CD8-positive, alpha-beta memory T cell (primary cell): ENCODE results near the gene TM7SF2. TPM values are rescaled to one million over a fixed set of nuclear protein-coding genes. Genes with fewer than 3 reads are reported as not detected.
A peak's percentile ranks its signal among the peaks of the same experiment; 100 is the strongest.
"Not testable (repeated sequence)": the region's sequence is repeated elsewhere in the genome, so short reads cannot be mapped to it uniquely, and the experiment has no call there.

Source experiments
- CTCF ChIA-PET: fragments of 350-600 bp; sonication (Branson Sonifier 250); formaldehyde crosslinking; loops from one replicate; lab custom pipeline; 2021; ENCODE audit warnings: antibody characterized with exemption; lab: Charles Lee
- POLR2A ChIA-PET: fragments of 350-600 bp; sonication (Branson Sonifier 250); formaldehyde crosslinking; loops from one replicate; lab custom pipeline; 2021; ENCODE audit warnings: antibody characterized with exemption; lab: Charles Lee
- DNase-seq, 5 donors: peaks; one replicate each; pipeline versions ENCODE4 v3.0.0 to v3.0.0-alpha.2; 2020 to 2022; ENCODE audit warnings: mixed read lengths in 1 of 5
- H3K27ac ChIP-seq: one replicate; pipeline ENCODE4 v1.7.0; 2013; ENCODE audit warnings: low read depth, mild to moderate bottlenecking, low read length, moderate library complexity
- H3K27me3 ChIP-seq: 2 replicates; pipeline ENCODE4 v1.7.0; 2013; ENCODE audit warnings: low read length, mild to moderate bottlenecking; ENCODE audit not compliant: insufficient read depth, poor library complexity, severe bottlenecking
- H3K36me3 ChIP-seq: 2 replicates; pipeline ENCODE4 v1.7.0; 2013; ENCODE audit warnings: mild to moderate bottlenecking, low read length, moderate library complexity; ENCODE audit not compliant: insufficient read depth
- H3K4me1 ChIP-seq: 2 replicates; pipeline ENCODE4 v1.7.0; 2013; ENCODE audit warnings: mild to moderate bottlenecking, low read length, moderate library complexity; ENCODE audit not compliant: insufficient read depth
- H3K4me3 ChIP-seq: 2 replicates; pipeline ENCODE4 v1.7.0; 2013; ENCODE audit warnings: mild to moderate bottlenecking, low read length
- H3K9me3 ChIP-seq: 2 replicates; pipeline ENCODE4 v1.7.0; 2013; ENCODE audit warnings: mild to moderate bottlenecking, low read length
- H3K27ac Mint-ChIP-seq, 8 donors: one replicate each; pipeline ENCODE4 v1.8.0; 2020 to 2021; ENCODE audit warnings: mixed read lengths in 8 of 8, mild to moderate bottlenecking in 6 of 8, inconsistent platforms in 3 of 8, moderate library complexity in 3 of 8
- H3K27me3 Mint-ChIP-seq, 2 donors: one replicate each; pipeline ENCODE4 v1.8.0; 2020 to 2021; ENCODE audit warnings: mixed read lengths in 2 of 2, mild to moderate bottlenecking in 1 of 2, moderate library complexity in 1 of 2
- H3K36me3 Mint-ChIP-seq, 3 donors: one replicate each; pipeline ENCODE4 v1.8.0; 2020 to 2021; ENCODE audit warnings: mixed read lengths in 3 of 3, inconsistent platforms in 1 of 3, mild to moderate bottlenecking in 1 of 3
- H3K4me1 Mint-ChIP-seq, 3 donors: one replicate each; pipeline ENCODE4 v1.8.0; 2020 to 2021; ENCODE audit warnings: mixed read lengths in 3 of 3, inconsistent platforms in 1 of 3, mild to moderate bottlenecking in 1 of 3
- H3K4me3 Mint-ChIP-seq, 7 donors: one replicate each; pipeline ENCODE4 v1.8.0; 2020 to 2021; ENCODE audit warnings: mixed read lengths in 7 of 7, mild to moderate bottlenecking in 6 of 7, moderate library complexity in 4 of 7, inconsistent platforms in 2 of 7
- H3K9me3 Mint-ChIP-seq, 5 donors: one replicate each; pipeline ENCODE4 v1.8.0; 2020 to 2022; ENCODE audit warnings: mixed read lengths in 5 of 5, mild to moderate bottlenecking in 3 of 5, moderate library complexity in 2 of 5, inconsistent platforms in 1 of 5
- polyA plus RNA-seq: library from polyadenylated mRNA; unstranded; fragments of 300-500 nt; fragmentation: Illumina TruSeq; gene quantifications from one replicate; pipeline ENCODE4 v1.2.3, GENCODE V29; 2021
- total RNA-seq, 2 experiments: library from RNA; stranded (reverse); gene quantifications; one replicate each; pipeline ENCODE4 v1.2.3, GENCODE V29; 2021

TM7SF2 gene
- total and polyA plus RNA-seq, 3 experiments from 2014 or later = 11.1 to 17.9 (median 17.8) TPM

- POLR2A ChIA-PET = interaction anchor here (0.5 to 2.4 kb wide), 16 partner anchors 10 to 664 kb away, joined by 3 to 27 read pairs (median 5); partner anchors contain the start of genes DPF2, POLA2, SAC3D1 and SF1
- H3K4me1 Mint-ChIP-seq = peaks cover 35 to 74% (median 38%) of the 10 kb centered on the region in 3 donors
Observed at GRCh38 chr11:65116370-65117205, 4.9 kb downstream of the TM7SF2 start.

GRCh38 chr11:65117206-65118096 is 5.8 kb downstream of the TM7SF2 start, which contains the start of gene ZNHIT2:
Gene ZNHIT2, minus strand, starts transcription at chr11:65117701. Its CDS starts 48 bp downstream, at chr11:65117653.
- Mint-ChIP-seq H3K4me3 (peak within 1 kb of the TSS; percentile 88 to 94 (median 90)), H3K27me3 (peaks cover 0 to 3% of the 10 kb centered on the region in 2 donors), H3K9me3 (no peaks in the 10 kb centered on the region), H3K27ac (peak within 1 kb of the TSS; percentile 92 to 99 (median 97)), H3K36me3 (peaks cover 4 to 61% (median 7%) of the 10 kb centered on the region in 3 donors), H3K4me1 (peaks cover 39 to 77% (median 47%) of the 10 kb centered on the region in 3 donors)
- peak within 1 kb of the TSS; percentile 91 for H3K27ac ChIP-seq
- H3K4me1 ChIP-seq = peaks cover 45% of the 10 kb centered on the region
- ChIA-PET CTCF (interaction anchor here (0.6 to 2.9 kb wide), 16 partner anchors 8 to 1521 kb away, joined by 3 to 27 read pairs (median 4); partner anchors contain the start of genes ARL2, CAPN1, RBM4 and VPS51), POLR2A (interaction anchor here (0.5 to 2.4 kb wide), 19 partner anchors 8 to 665 kb away, joined by 3 to 27 read pairs (median 4); partner anchors contain the start of genes DPF2, MALAT1, POLA2 and SAC3D1)
- peak within 1 kb of the TSS; percentile 85 for H3K4me3 ChIP-seq
- DNase-seq = peak; percentile 99 to 100 (median 100)
- H3K9me3 ChIP-seq = no peaks in the 10 kb centered on the region
- peaks cover 31% of the 10 kb centered on the region for H3K36me3 ChIP-seq
- no peaks in the 10 kb centered on the region for H3K27me3 ChIP-seq

More at GRCh38 chr11:65116370-65117205, 4.9 kb downstream of the TM7SF2 start:
- Mint-ChIP-seq H3K4me3 (peak overlapping the region; percentile 88 to 94 (median 90)), H3K36me3 (peaks cover 3 to 52% (median 4%) of the 10 kb centered on the region in 3 donors), H3K27ac (peak overlapping the region; percentile 78 to 99 (median 95)), H3K9me3 (no peaks in the 10 kb centered on the region), H3K27me3 (peaks cover 0 to 3% of the 10 kb centered on the region in 2 donors)
- peak overlapping the region; percentile 85 for H3K4me3 ChIP-seq
- peaks cover 31% of the 10 kb centered on the region for H3K36me3 ChIP-seq
- peak; percentile 37 to 78 (median 59) for DNase-seq
- peaks cover 45% of the 10 kb centered on the region for H3K4me1 ChIP-seq
- peak overlapping the region; percentile 91 for H3K27ac ChIP-seq
- H3K9me3 ChIP-seq = no peaks in the 10 kb centered on the region
- CTCF ChIA-PET = interaction anchor here (1.0 to 2.9 kb wide), 10 partner anchors 8 to 428 kb away, joined by 3 to 27 read pairs (median 4); partner anchors contain the start of genes ARL2, CAPN1 and VPS51
- H3K27me3 ChIP-seq = no peaks in the 10 kb centered on the region

- peak overlapping the region; percentile 92 to 99 (median 96) for H3K27ac Mint-ChIP-seq
- peak overlapping the region; percentile 30 to 94 (median 90) for H3K4me3 Mint-ChIP-seq
- no peaks in the 10 kb centered on the region for H3K9me3 Mint-ChIP-seq
- H3K36me3 ChIP-seq = peaks cover 31% of the 10 kb centered on the region
- H3K9me3 ChIP-seq = no peaks in the 10 kb centered on the region
- peaks cover 45% of the 10 kb centered on the region for H3K4me1 ChIP-seq
- peaks cover 0 to 2% of the 10 kb centered on the region in 2 donors for H3K27me3 Mint-ChIP-seq
- CTCF ChIA-PET = interaction anchor here (0.7 to 2.9 kb wide), 12 partner anchors 9 to 104 kb away, joined by 3 to 27 read pairs (median 4); partner anchors contain the start of genes ARL2, CAPN1 and VPS51
- H3K27me3 ChIP-seq = no peaks in the 10 kb centered on the region
- POLR2A ChIA-PET = interaction anchor here (0.7 to 2.4 kb wide), 14 partner anchors 9 to 381 kb away, joined by 3 to 27 read pairs (median 4); partner anchors contain the start of genes MALAT1, SAC3D1, SF1 and SYVN1
- H3K4me3 ChIP-seq = no peak overlapping the region
- H3K4me1 Mint-ChIP-seq = peaks cover 41 to 76% (median 49%) of the 10 kb centered on the region in 3 donors
- H3K36me3 Mint-ChIP-seq = peaks cover 4 to 65% (median 7%) of the 10 kb centered on the region in 3 donors
- peak overlapping the region; percentile 1 for H3K27ac ChIP-seq
- no peak for DNase-seq
Observed at GRCh38 chr11:65118097-65118837, 6.6 kb downstream of the TM7SF2 start.

GRCh38 chr11:65118891-65119669 is 7.4 kb downstream of the TM7SF2 start:
- Mint-ChIP-seq H3K4me3 (peak overlapping the region in 2 of 7 donors; percentile 76 to 96), H3K27ac (peak overlapping the region; percentile 56 to 99 (median 96)), H3K36me3 (peaks cover 4 to 67% (median 7%) of the 10 kb centered on the region in 3 donors), H3K4me1 (peaks cover 36 to 75% (median 43%) of the 10 kb centered on the region in 3 donors)
- peaks cover 31% of the 10 kb centered on the region for H3K36me3 ChIP-seq
- H3K9me3 Mint-ChIP-seq, H3K27me3 ChIP-seq, H3K4me3 ChIP-seq, H3K9me3 ChIP-seq, DNase-seq, H3K27me3 Mint-ChIP-seq: not testable (repeated sequence)
- peak overlapping the region; percentile 1 for H3K27ac ChIP-seq
- peaks cover 38% of the 10 kb centered on the region for H3K4me1 ChIP-seq
- ChIA-PET CTCF (interaction anchor here (0.8 to 3.7 kb wide), 6 partner anchors 8 to 105 kb away, joined by 3 to 43 read pairs (median 4); partner anchors contain the start of genes ARL2 and TM7SF2), POLR2A (interaction anchor here (0.7 kb wide), 1 partner anchor 232 kb away, joined by 3 read pairs; no protein-coding TSS in a partner anchor)

GRCh38 chr11:65119670-65119995 is 8.0 kb downstream of the TM7SF2 start:
- no peaks in the 10 kb centered on the region for H3K27me3 ChIP-seq
- ChIA-PET CTCF (interaction anchor here (1.5 to 3.7 kb wide), 2 partner anchors 9 to 16 kb away, joined by 4 to 43 read pairs; partner anchors contain the start of gene TM7SF2), POLR2A (interaction anchor here (0.7 kb wide), 1 partner anchor 233 kb away, joined by 3 read pairs; no protein-coding TSS in a partner anchor)
- H3K9me3 ChIP-seq = no peaks in the 10 kb centered on the region
- DNase-seq = no peak
- peaks cover 37% of the 10 kb centered on the region for H3K4me1 ChIP-seq
- no peak overlapping the region for H3K4me3 ChIP-seq
- peaks cover 35% of the 10 kb centered on the region for H3K36me3 ChIP-seq
- Mint-ChIP-seq H3K27ac (peak overlapping the region in 7 of 8 donors; percentile 14 to 100 (median 82)), H3K4me3 (peak overlapping the region in 5 of 7 donors; percentile 30 to 100 (median 51)), H3K9me3 (no peaks in the 10 kb centered on the region), H3K4me1 (peaks cover 37 to 77% (median 45%) of the 10 kb centered on the region in 3 donors), H3K27me3 (peaks cover 0 to 2% of the 10 kb centered on the region in 2 donors), H3K36me3 (peaks cover 5 to 73% (median 7%) of the 10 kb centered on the region in 3 donors)
- H3K27ac ChIP-seq = no peak overlapping the region

GRCh38 chr11:65120831-65121230 is 9.2 kb downstream of the TM7SF2 start:
- Mint-ChIP-seq H3K4me1 (peaks cover 37 to 70% (median 45%) of the 10 kb centered on the region in 3 donors), H3K9me3 (no peaks in the 10 kb centered on the region), H3K27ac (peak overlapping the region; percentile 97 to 100 (median 100)), H3K4me3 (peak overlapping the region; percentile 96 to 100 (median 99)), H3K36me3 (peaks cover 7 to 80% (median 7%) of the 10 kb centered on the region in 3 donors), H3K27me3 (peaks cover 0 to 2% of the 10 kb centered on the region in 2 donors)
- no peak for DNase-seq
- ChIA-PET CTCF (interaction anchor here (1.2 to 3.7 kb wide), 5 partner anchors 10 to 108 kb away, joined by 3 to 43 read pairs (median 4); partner anchors contain the start of genes CDCA5, TM7SF2 and ZFPL1), POLR2A (interaction anchor here (1.0 to 2.5 kb wide), 4 partner anchors 9 to 206 kb away, joined by 3 to 60 read pairs (median 23); partner anchors contain the start of genes ARL2, SYVN1 and TM7SF2)
- peaks cover 32% of the 10 kb centered on the region for H3K4me1 ChIP-seq
- no peaks in the 10 kb centered on the region for H3K9me3 ChIP-seq
- H3K4me3 ChIP-seq = peak overlapping the region; percentile 95
- peak overlapping the region; percentile 97 for H3K27ac ChIP-seq
- peaks cover 46% of the 10 kb centered on the region for H3K36me3 ChIP-seq
- H3K27me3 ChIP-seq = no peaks in the 10 kb centered on the region
